Measurements from ENCODE around the gene DES.
"Not testable (repeated sequence)": the region's sequence is repeated elsewhere in the genome, so short reads cannot be mapped to it uniquely, and the experiment has no call there.

Gene DES

GRCh38 chr2:219388907-219389156 lies 29.3 kb upstream of the DES start:
- Histone ChIP-seq H2AFZ (ENCODE audit: low read length) (peak overlapping the region; percentile 83), H3K79me2 (ENCODE audit: low read length) (peaks cover 17% of the 10 kb centered on the region), H3K9me3 (replicated peaks; ENCODE audit: insufficient read depth, low read length) (no peaks in the 10 kb centered on the region), H3K4me1 (ENCODE audit: low read length) (0 out of 2 replicates have a peak, but pooled peaks cover 4% of the 10 kb centered on the region), H3K36me3 (replicated peaks; ENCODE audit: insufficient read depth, low read length) (peaks cover 8% of the 10 kb centered on the region; the same call in 1 of the 2 replicates), H4K20me1 (ENCODE audit: insufficient read depth, low read length) (no peaks in the 10 kb centered on the region), H3K9ac (ENCODE audit: low read length) (peak overlapping the region; percentile 6; the same call in 1 of the 2 replicates), H3K4me2 (ENCODE audit: low read depth, low read length) (peak overlapping the region; percentile 57), H3K27ac (ENCODE audit: low read length) (peak overlapping the region; percentile 0; the same call in 1 of the 2 replicates), H3K4me3 (ENCODE audit: low read length) (peak overlapping the region; percentile 45), H3K27me3 (replicated peaks; ENCODE audit: insufficient read depth, low read length) (no peaks in the 10 kb centered on the region), H3K9me2 (replicated peaks; ENCODE audit: insufficient read depth, low read length) (no peaks in the 10 kb centered on the region), H3F3A (ENCODE audit: insufficient read depth, low read length) (peaks cover 5% of the 10 kb centered on the region)
- DNase-seq: no peak
- no peak for TF ChIP-seq EZH2 (optimal IDR thresholded peaks at IDR 0.05; ENCODE audit: low read depth, low read length)
- TF ChIP-seq EZH2phosphoT487 (IDR thresholded peaks at IDR 0.05; ENCODE audit: low read length): no peak
- TF ChIP-seq CTCF (IDR thresholded peaks at IDR 0.05; ENCODE audit: low read length): no peak

GRCh38 chr2:219392754-219393153 lies 25.4 kb upstream of the DES start:
- no peak overlapping the region for H3K4me2 ChIP-seq (ENCODE audit: low read depth, low read length)
- H3F3A ChIP-seq (ENCODE audit: insufficient read depth, low read length): peaks cover 5% of the 10 kb centered on the region
- no peaks in the 10 kb centered on the region for H3K79me2 ChIP-seq (ENCODE audit: low read length)
- H3K4me3 ChIP-seq (ENCODE audit: low read length): no peak overlapping the region
- H4K20me1 ChIP-seq (ENCODE audit: insufficient read depth, low read length): no peaks in the 10 kb centered on the region
- 0 out of 2 replicates have a peak, but pooled peaks cover 4% of the 10 kb centered on the region for H3K4me1 ChIP-seq (ENCODE audit: low read length)
- no peak overlapping the region for H3K9ac ChIP-seq (ENCODE audit: low read length)
- no peak overlapping the region for H3K27ac ChIP-seq (ENCODE audit: low read length)
- no peak overlapping the region for H2AFZ ChIP-seq (ENCODE audit: low read length)
- no peaks in the 10 kb centered on the region for H3K9me2 ChIP-seq (replicated peaks; ENCODE audit: insufficient read depth, low read length)
- no peak for DNase-seq
- TF ChIP-seq CTCF (IDR thresholded peaks at IDR 0.05; ENCODE audit: low read length) (no peak), EZH2 (optimal IDR thresholded peaks at IDR 0.05; ENCODE audit: low read depth, low read length) (no peak), EZH2phosphoT487 (IDR thresholded peaks at IDR 0.05; ENCODE audit: low read length) (no peak)
- no peaks in the 10 kb centered on the region for H3K36me3 ChIP-seq (replicated peaks; ENCODE audit: insufficient read depth, low read length)
- no peaks in the 10 kb centered on the region for H3K27me3 ChIP-seq (replicated peaks; ENCODE audit: insufficient read depth, low read length)
- no peaks in the 10 kb centered on the region for H3K9me3 ChIP-seq (replicated peaks; ENCODE audit: insufficient read depth, low read length)

DNA sequence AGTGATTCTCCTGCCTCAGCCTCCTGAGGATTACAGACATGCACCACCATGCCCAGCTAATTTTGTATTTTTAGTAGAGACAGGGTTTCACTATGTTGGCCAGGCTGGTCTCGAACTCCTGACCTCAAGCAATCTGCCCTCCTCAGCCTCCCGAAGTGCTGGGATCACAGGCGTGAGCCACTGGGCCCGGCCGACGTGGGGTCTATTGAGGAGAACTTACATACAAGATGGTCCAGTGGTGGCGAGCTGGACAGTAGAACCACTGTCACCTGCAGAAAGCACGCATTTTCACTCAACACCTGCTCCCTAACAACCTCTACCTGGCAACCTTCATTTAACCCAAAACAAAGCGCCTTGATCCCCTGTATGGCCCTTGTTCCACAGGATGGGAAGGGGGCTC lies 23.1 kb upstream of the DES start:
- not testable (repeated sequence) for H3K9me2 ChIP-seq (replicated peaks; ENCODE audit: insufficient read depth, low read length); H2AFZ ChIP-seq (ENCODE audit: low read length); DNase-seq

DNA sequence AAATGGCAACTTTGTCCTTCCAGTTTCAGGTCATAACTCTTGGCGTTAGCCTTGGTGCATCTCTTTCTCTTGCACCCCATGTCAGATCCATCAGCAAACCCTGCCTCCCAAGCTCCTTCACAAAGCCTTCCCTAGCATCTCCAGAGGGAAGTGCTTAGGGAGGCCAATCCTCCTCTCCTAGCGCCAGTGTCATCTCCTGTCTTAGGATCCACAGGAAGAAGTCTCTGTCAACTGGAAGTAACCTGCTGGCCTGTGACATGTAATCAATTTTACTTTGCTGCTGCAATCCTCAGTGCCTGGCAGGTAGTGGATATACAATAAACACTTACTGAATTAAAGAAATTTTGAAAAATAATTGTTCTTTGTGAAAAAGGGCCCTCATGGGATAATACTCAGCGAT lies 22.6 kb upstream of the DES start:
- Histone ChIP-seq H3K79me2 (ENCODE audit: low read length) (no peaks in the 10 kb centered on the region), H3K9me3 (replicated peaks; ENCODE audit: insufficient read depth, low read length) (no peaks in the 10 kb centered on the region), H3K4me3 (ENCODE audit: low read length) (no peak overlapping the region), H3K4me2 (ENCODE audit: low read depth, low read length) (no peak overlapping the region), H3K9ac (ENCODE audit: low read length) (no peak overlapping the region), H3K27ac (ENCODE audit: low read length) (no peak overlapping the region), H3K27me3 (replicated peaks; ENCODE audit: insufficient read depth, low read length) (no peaks in the 10 kb centered on the region), H3K4me1 (ENCODE audit: low read length) (peaks cover 6% of the 10 kb centered on the region; the same call in 1 of the 2 replicates), H3K36me3 (replicated peaks; ENCODE audit: insufficient read depth, low read length) (no peaks in the 10 kb centered on the region), H4K20me1 (ENCODE audit: insufficient read depth, low read length) (no peaks in the 10 kb centered on the region), H2AFZ (ENCODE audit: low read length) (no peak overlapping the region), H3K9me2 (replicated peaks; ENCODE audit: insufficient read depth, low read length) (no peaks in the 10 kb centered on the region), H3F3A (ENCODE audit: insufficient read depth, low read length) (no peaks in the 10 kb centered on the region)
- TF ChIP-seq CTCF (IDR thresholded peaks at IDR 0.05; ENCODE audit: low read length): no peak
- no peak for TF ChIP-seq EZH2phosphoT487 (IDR thresholded peaks at IDR 0.05; ENCODE audit: low read length)
- no peak for TF ChIP-seq EZH2 (optimal IDR thresholded peaks at IDR 0.05; ENCODE audit: low read depth, low read length)
- DNase-seq: no peak

More for the DNA sequence above, 23.1 kb upstream of the DES start:
- H3K9ac ChIP-seq (ENCODE audit: low read length); H3K36me3 ChIP-seq (replicated peaks; ENCODE audit: insufficient read depth, low read length); H3K79me2 ChIP-seq (ENCODE audit: low read length); H3K27me3 ChIP-seq (replicated peaks; ENCODE audit: insufficient read depth, low read length); H3K27ac ChIP-seq (ENCODE audit: low read length); H3K4me2 ChIP-seq (ENCODE audit: low read depth, low read length); H3K4me1 ChIP-seq (ENCODE audit: low read length); H3K9me3 ChIP-seq (replicated peaks; ENCODE audit: insufficient read depth, low read length); H4K20me1 ChIP-seq (ENCODE audit: insufficient read depth, low read length); H3K4me3 ChIP-seq (ENCODE audit: low read length); H3F3A ChIP-seq (ENCODE audit: insufficient read depth, low read length): not testable (repeated sequence)
